SKM-1 (cell line): ENCODE results near the gene SRRD.
"Not testable (repeated sequence)": the region's sequence is repeated elsewhere in the genome, so short reads cannot be mapped to it uniquely, and the experiment has no call there.

Experiments used
- DNase-seq: peaks from one replicate; lab custom pipeline; 2025; ENCODE audit not compliant: unreplicated experiment; lab: John Stamatoyannopoulos, UW

Gene SRRD

DNA sequence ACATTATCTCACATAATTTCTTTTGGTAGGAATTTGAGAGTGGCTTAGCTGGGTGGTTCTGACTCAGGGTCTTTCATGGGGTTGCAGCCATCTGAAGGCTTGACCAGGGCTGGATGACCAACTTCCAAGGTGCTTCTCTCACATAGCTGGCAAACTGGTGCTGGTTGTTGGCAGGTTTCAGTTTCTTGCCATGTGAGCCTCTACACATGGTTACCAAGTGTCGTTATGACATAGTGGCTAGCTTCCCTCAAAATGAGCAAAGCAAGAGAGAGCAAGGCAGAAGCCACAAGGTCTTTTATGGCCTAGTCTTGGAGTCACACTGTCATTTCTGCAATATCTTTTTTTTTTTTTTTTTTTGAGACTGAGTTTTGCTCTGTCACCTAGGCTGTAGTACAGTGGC, 32.8 kb downstream of the SRRD start:
- no peak for DNase-seq

DNA sequence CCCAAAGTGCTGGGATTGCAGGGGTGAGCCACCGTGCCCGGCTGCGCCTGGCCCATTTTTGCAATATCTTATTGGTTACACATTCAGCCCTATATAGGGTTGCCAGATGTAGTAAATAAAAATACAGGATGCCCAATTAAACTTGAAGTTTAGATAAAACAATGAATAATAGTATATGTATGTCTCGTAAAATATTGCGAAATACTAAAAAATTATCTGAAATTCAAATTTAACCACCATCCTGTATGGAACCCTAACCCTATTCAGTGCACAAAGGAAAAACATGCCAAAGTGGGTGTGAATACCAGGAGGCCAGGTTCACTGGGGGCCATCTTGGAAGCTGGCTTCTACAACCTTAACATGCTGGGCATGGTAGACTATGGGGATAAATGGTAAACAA, 33.8 kb downstream of the SRRD start:
- DNase-seq = no peak

DNA sequence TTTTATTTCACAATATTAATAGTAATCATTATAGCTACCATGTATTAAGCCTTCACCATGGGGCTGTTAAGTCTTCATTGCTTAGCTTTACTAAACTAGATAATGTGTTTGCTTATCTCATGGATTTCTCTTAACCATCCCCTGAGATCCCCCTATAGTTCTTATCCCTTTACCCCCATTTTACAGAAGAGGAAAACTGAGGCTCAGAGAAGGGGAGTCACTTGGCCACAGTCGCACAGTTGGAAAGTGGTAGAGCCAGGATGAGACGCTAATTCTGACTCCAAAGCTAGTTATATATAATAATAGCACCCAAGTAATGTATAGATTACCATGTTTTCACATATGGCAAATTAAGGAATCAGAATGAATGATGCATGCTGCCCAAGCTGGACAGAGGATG, 38.3 kb downstream of the SRRD start:
- no peak for DNase-seq

DNA sequence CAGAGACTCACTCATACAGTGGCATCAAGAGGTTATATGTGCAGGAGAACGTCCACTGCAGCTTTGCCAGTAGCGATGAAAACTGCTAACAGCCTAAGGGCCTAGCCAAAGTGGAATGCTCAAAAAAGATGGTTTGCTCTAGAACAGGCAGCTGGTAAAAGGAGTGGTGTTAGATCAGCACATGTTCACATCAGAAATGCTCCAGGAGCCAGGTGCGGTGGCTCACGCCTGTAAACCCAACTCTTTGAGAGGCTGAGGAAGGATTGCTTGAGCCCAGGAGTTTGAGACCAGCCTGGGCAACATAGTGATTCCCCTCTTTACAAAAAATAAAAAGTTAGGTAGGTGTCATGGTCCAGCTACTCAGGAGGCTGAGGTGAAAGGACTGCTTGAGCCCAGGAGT, 38.9 kb downstream of the SRRD start:
- DNase-seq = no peak

DNA sequence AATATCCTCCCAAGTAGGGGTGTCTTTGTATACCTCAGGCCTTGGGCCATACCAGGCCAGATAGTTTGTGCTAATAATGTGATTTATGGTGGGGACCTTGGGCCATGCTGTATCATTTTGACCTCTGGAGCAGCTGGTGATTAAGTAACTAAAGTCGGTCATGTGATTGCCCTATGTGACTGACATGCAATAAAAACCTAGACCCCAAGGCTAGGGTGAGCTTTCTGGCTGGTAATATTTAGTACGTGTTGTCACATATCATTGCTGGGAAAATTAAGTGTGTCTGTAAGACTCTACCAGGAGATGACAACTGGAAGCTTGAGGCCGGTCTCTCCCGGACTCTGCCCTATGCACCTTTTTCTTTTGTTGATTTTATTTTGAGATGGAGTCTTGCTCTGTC, 41.2 kb downstream of the SRRD start:
- DNase-seq = no peak

DNA sequence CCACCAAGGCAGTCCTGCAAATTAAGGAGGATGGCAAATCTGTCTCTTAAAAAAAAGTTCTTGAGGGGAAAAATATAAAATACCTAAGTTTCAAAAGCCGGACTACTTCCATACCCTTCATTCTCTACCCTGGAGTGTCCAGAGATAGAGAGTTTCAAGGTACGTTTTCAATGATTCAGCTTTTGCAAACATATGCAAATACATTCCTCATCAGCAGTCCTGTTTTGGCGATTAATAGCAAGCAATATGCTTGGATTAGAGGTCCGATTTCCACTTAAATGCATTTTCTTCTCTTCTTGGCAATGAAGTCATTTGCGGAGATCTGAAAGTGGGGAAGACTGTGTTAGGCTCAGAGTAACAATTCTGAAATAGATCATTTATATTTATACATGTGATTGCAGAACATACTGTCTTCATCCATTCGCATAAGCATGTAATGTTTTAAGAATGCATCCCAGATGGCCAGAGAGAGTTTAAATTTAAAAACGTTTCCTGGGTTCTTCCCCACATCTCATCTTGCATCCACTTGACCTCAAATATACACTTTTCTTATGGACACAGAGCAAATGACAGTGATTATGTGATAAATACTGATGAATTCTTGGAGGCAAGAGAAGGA, 42.4 kb downstream of the SRRD start:
- DNase-seq = no peak

DNA sequence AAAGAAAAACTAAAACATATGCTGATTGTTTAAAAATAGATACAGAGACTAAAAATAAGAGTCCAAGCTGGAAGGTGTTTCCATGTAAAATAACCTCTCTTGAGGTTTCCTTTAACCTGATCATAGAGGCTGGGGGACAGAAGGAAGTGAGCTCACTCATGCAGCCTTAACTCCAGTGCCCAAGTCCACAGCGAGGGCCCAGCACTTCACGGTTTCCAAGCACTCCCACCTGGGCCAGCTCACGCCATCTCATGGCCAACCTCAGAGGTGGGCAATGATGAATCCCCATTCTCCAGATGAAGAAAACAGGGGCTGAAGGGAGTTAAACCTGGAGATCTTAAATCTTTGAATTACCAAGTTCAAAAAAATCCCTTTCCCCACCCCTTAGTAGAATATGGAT, 43.5 kb downstream of the SRRD start:
- DNase-seq = no peak

DNA sequence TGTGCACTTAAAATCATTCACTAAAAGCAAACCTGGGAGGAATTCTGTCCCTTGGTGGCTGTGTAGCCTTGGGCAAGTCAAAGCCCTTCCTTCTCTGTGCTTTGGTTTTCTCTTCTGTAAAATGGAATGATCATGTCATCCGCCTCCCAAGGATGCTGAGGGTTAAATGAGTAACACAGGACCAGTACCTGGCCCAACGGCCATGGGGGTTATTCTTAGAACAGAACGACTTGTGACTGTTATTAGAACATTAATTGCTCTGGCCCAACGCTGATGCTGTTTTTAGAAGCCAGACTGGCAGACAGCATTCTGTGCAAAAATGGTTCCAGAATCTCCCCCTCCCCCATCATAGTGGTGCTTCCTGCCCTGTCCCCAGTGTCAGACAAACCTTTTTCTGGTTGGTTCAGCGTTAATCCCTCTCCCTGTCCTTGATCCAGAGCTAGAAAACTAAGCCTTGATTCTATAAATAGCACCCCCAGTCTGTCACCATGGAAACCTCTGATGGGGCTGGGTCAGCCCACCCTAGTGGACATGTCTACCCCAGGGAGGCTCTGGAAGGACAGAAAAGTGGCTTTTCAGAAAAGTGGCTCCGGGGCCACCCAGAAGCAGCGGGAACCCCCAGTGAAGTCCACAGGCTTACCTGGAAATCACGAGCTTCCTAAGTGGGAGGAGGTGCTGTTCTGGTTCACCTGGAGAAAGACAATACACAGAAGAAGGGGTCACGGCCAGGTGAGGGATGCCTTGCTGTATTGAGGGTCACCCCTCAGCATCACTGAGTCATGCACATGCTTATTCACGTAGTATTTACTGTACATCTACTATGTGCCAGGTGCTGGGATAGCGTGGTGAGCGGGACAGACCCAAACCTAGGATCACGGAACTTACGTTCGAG, 44.1 kb downstream of the SRRD start:
- no peak for DNase-seq

DNA sequence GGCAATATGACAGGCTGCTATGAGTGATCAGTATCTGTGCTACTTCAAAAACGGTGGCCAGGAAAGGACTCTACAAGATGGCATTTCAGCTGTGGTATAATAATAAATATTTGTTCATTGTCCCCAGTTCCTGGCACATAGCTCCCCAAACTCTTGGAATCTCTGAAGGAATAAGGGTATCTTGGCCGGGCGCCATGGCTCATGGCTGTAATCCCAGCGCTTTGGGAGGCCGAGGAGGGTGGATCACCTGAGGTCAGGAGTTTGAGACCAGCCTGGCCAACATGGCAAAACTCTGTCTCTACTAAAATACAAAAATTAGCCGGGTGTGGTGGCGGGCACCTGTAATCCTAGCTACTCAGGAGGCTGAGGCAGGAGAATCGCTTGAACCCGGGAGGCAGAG, 44.8 kb downstream of the SRRD start:
- DNase-seq = not testable (repeated sequence)

DNA sequence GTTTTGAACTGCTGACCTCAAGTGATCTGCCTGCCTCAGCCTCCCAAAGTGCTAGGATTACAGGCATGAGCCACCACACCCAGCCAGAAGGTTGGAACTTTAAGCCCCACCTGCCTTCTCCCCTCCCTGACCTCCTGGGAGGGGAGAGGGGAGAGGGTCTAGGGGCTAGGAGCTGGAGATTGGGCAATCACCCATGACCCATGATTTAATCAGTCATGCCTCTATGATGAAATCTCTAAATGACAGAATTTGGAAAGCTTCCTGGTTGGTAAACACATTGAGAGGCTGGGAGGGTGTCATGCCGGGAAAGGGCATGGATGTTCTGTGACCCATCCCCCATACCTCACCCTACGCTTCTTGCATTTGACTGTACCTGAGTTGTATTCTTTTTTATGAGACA, 45.7 kb downstream of the SRRD start:
- no peak for DNase-seq

DNA sequence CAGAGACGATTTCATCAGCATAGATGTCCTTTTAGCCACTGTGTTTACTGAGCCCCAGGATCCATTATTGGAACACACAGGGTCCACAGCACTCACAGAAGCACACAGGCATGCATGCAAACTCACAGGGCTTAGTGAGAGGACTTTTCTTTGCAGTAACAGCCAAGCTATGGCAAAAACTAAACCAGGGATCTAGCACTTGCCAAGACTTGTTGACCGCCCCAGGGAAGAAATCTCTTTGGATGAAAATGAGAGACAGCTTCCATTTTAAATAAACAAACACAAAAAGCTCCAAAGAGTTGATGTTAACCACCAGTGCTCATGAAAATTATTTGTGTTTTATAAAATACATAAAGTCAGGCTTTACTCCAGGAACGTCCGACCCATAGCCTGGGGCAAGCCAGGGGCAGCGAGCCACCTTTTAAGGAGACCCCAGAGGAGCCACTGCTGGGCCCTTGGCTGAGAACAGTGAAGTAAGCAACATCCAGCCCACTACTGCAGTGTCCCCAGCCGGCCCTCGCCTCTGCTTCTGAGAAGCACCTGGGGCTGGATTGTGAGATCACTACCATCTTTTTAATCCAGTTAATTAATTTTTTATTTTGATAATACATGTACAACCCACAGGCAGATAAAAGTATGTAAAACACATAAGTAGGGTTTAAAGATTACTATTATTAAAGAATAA, 50.6 kb downstream of the SRRD start:
- DNase-seq = no peak

DNA sequence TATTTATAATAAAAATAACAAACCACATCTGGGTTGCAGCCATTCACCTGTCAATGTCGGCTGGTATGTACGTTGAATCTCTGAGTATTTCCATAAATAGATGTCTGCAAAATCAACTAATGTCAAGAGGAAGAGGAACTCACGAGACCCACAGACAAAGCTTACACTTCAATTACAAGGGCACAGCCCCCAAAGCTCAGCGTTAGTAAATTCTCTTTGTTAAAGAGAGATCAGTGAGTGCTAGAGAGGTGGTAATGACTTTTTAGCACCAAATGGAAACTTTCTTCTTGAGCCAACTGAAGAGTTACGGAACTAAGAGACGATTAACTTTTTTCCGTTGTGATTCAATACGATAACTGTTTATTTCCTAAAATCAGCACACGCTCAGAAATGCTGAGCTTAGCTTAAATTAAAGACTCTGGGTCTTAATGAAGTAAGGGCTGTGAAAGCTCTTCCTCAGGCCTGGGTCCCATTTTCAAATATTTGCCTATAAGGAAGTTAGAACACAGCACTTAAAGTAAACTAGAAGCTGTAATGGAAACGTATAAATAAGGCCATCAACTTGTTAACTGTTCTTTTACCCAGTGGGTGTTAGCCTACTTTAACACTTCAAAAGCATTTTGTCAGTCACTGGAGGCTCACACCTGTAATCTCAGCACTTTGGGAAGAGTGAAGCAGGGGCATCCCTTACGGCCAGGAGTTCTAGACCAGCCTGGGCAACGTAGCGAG, 51.4 kb downstream of the SRRD start:
- no peak for DNase-seq

DNA sequence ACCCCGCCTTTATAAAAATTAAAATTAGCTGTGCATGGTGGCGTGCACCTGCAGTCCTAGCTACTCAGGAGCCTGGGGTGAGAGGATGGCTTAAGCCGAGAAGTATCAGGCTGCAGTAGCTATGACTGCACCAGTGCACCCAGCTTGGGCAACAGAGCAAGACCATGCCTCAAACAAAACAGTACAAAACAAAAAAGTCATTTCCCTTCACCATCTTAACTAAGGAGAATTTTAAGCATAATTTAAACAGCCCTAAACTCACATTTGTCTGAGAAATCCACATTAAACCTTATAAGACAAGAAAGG, 51.9 kb downstream of the SRRD start:
- DNase-seq = no peak

DNA sequence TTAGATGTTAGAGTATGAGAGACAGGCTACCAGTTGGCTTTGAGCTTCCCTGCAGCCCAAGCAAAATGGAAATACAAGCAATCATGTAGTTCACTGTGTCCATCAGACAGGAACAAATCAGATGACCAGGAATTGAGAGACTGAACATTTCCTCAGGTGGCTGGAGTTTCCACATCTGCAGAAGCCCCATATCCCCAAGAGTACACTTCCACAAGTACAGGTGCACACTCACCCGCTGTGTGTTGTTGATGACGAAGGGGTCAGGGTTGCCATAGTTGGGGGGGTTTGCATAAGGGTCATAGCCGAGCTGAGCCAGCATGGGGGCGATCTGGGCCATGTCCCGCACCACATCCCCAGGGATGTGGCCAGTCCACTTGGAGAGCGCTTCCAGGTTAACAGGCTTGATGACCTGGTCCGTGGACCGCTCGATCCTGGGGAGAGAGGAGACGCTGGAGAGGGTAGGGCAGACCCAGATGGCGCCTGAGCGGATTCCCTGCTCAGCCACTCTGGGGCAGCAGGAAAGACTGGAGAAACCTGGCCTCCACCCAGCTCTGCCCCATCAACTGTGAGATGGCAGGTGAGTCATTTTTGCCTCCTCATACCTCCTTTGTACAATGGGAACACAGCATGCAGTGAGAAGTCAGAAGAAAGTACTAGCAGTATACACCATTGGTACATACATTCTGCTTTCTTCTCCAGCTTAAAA, 52.5 kb downstream of the SRRD start:
- DNase-seq = no peak

DNA sequence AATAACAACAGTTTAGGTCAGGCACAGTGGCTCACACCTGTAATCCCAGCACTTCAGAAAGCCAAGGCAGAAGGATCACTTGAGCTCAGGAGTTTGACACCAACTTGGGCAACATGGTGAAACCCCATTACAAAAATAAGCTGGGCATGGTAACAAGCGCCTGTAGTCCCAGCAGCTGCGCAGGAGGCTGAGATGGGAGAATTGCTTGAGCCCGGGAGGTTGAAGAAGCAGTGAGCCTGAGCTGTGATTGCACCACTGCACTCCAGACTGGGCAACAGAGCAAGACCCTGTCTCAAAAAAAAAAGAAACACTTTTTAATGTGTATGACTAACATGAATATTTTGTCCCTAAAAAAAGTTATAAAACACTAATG, 53.1 kb downstream of the SRRD start:
- DNase-seq = no peak

DNA sequence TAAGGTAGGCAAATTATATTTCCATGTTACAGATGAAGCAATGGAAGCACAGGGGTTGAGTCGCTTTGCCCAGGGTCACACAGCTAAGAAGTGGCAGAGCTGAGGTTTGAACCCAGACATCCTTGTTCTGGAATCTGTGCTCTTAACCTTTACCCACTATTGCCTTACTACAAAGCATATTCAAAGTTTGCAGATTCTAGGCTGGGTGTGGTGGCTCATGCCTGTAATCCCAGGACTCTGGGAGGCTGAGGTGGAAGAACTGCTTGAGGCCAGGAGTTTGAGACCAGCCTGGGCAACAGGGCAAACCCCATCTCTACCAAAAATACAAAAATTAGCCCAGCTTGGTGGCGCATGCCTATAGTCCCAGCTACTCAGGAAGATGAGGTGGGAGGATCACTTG, 56.4 kb downstream of the SRRD start:
- no peak for DNase-seq

DNA sequence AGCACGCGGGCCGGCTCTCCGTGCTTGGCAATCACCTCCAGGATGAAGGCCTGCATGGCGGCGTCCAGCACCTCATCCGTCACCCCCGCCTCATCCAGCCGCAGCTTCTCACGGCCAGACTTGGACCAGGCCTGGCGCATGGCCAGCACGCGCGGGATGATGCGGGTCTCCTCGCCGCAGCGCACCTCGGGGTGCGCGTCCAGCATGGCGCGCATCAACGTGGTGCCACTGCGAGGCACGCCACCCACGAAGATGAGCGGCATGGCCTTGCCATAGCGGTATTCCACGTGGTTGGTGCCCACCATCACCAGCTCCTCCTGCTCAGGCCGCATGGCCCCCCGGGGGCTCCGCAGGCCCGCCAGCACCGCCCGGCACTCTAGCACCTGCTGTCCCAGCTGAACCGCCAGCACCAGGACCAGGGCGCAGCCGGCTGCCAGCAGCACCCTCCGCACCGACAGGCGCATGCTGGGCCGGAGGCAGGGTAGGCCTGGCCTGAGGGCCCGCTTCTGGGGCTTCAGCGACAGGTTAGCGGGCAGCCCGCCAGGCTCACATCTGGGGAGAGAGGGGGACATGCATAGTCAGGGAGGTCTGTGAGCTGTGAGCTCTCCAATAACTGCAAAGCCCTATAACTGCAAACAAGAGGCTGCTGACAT, 57.6 kb downstream of the SRRD start:
- DNase-seq = no peak

DNA sequence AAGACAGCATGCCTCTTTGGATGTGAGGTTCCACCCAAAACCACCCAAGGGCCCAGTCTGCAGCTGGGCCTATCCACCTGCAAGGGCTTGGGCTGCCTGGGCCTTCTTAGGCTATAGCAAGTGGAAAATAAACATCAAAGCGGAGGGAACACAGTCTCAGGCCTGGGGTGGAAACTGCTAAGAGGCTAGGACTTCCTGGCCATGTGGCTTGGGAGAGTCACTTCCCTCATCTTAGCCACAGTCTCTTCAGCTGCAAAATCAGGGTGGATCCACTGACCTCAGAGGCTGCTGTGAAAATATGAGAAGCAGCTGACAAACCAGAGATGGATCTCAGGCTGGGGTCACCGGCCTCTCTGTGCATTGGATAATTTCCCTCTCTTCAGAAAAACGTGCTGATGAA, 59.2 kb downstream of the SRRD start:
- DNase-seq = no peak
